NCI-H146 treated with DMSO at 0.1 percent for 48 hours (cell line): Measurements from ENCODE around the gene TMEM131.

ENCODE experiments used
- DNase-seq: peaks from one replicate; lab custom pipeline; 2025; ENCODE audit not compliant: unreplicated experiment; lab: John Stamatoyannopoulos, UW

TMEM131 gene

GRCh38 chr2:97728091-97728731, 267.5 kb downstream of the TMEM131 start:
- no peak for DNase-seq

- DNase-seq: no peak
These were observed 268.5 kb downstream of the TMEM131 start for GRCh38 chr2:97727296-97727695.

- DNase-seq: no peak
These were observed 269.3 kb downstream of the TMEM131 start for GRCh38 chr2:97726261-97727064.

DNA sequence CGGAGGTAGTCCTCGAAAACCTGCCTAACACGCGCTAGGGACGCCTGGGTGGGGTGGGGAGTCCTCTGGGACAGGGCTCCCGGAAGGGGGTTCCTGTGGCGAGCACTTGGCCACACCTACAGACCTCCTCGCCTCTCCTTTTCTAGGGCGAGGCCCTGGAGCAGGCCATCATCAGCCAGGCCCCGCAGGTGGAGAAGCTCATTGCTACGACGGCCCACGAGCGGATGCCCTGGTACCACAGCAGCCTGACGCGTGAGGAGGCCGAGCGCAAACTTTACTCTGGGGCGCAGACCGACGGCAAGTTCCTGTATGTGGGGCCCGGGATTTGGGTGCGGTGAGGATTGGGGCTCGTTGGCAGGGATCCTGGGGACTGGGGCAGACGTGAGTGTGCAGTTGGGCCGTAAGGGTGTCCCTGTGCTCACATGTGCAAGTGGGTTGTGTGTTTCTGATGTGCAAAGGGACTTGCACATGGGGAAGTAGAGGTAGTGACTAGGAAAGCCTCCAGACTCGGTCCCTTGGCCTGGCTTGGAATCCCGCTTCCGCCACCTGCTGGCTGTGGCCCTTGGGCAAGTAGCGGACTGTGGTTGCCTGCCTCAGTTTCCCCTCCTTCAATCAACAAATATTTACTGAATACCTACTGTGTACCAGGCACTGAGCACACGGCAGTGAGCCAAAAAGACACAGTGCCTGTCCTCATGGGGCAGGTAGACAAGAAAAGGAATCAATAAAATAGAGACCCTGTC, 270.6 kb downstream of the TMEM131 start:
- no peak for DNase-seq

GRCh38 chr2:97724501-97724900, 271.2 kb downstream of the TMEM131 start:
- no peak for DNase-seq

DNA sequence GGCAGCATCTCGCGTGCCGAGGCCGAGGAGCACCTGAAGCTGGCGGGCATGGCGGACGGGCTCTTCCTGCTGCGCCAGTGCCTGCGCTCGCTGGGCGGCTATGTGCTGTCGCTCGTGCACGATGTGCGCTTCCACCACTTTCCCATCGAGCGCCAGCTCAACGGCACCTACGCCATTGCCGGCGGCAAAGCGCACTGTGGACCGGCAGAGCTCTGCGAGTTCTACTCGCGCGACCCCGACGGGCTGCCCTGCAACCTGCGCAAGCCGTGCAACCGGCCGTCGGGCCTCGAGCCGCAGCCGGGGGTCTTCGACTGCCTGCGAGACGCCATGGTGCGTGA, 271.7 kb downstream of the TMEM131 start:
- no peak for DNase-seq

DNA sequence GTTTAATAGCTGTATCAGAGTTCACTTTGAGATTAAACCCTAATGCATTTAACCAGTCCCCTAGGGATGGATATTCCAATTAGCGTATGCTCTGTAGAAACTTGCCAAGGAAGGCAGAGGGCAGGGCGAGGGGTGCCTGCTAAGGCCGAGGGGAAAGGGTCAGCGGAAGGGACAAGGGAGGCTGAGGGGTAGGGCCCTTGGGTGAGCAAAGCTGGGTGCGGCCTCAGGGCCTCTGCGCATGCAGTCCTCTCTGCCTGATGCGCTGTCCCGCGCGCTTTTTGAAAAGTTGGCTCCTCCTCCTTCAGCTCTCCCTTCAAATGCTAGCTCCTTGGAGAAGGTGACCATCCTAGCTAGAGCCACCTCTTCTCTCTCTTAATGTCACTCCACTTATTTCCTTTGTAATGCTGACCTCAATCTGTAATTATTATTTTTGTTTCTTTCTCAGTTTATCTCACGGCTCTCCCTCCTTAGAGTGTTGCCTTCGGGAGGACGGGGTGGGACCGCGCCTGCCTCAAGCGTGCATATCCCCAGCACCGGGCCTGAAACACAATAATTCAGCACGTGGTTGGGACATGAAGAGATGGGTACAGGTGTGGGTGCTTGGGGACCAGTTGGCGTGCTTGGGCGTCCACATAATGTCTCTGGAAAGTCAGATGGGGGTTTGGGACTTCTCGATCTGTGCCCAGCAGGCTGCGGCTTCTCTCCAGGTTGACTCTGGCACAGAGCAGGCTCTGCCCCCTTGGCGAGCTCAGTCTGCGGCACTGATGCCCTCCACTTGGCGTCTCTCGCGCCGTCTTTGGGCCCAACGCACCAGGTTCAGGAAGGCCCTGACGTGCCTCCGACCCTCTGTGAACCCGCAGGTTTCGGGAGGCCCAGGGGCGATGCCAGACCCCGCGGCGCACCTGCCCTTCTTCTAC, 272.3 kb downstream of the TMEM131 start:
- DNase-seq: no peak

- no peak for DNase-seq
These were observed 273.5 kb downstream of the TMEM131 start for GRCh38 chr2:97722227-97722626.

- no peak for DNase-seq
These were observed 275.0 kb downstream of the TMEM131 start for GRCh38 chr2:97720746-97721145.

DNA sequence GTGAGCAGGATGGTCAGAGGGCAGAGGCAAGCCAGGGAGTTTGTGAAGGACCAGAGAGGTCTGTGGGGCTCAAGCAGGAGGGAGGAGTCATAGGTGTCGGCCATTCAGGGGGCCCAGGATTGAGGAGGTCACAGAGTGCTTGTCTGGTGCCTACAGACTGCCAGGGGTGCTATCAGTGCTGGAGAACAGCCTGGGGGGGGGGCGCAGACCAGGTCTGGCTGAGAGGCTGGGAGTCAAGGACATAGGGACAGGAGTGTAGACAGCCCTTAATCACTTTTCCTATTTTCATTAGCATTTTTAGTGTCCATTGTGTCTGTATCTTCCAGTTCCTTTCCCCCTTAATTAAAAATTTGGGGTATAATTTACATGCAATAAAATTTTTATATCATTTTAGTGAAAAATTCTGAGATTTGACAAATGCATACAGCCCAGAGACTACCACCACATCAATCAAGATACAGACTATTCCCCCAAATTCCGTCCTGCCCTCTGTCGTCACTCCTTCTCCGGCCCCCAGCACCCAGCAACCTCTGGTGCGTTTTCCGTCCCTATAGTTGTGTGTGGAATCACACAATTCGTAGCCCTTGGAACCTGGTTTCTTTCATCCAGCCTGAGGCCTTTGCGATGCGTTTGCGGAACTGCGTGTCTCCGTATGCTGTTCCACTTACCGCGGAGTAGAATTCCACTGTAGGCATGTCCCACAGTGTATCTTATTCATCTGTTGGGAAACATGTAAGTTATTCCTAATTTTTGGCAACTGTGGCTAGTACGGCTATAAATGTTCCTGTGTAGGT, 276.2 kb downstream of the TMEM131 start:
- no peak for DNase-seq

DNA sequence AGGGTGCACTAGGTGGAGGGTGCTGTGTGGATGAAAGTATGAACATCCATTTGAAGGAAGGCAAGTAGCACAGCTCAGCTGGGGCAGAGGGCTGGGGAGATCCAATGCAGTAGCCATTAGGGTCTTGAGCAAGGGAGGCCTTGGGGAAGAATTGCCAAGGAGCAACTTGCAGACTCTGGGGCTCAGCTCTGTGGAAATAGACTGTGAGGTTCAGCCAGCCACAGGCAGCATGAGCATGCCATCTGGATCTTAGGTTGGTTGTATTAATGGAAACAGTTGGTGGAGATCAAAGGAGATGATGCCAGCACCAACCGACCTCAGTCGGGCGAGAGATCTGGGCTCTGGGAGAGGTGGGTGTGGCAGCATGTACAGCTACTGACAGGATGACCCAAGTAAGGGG, 276.8 kb downstream of the TMEM131 start:
- DNase-seq: no peak

DNA sequence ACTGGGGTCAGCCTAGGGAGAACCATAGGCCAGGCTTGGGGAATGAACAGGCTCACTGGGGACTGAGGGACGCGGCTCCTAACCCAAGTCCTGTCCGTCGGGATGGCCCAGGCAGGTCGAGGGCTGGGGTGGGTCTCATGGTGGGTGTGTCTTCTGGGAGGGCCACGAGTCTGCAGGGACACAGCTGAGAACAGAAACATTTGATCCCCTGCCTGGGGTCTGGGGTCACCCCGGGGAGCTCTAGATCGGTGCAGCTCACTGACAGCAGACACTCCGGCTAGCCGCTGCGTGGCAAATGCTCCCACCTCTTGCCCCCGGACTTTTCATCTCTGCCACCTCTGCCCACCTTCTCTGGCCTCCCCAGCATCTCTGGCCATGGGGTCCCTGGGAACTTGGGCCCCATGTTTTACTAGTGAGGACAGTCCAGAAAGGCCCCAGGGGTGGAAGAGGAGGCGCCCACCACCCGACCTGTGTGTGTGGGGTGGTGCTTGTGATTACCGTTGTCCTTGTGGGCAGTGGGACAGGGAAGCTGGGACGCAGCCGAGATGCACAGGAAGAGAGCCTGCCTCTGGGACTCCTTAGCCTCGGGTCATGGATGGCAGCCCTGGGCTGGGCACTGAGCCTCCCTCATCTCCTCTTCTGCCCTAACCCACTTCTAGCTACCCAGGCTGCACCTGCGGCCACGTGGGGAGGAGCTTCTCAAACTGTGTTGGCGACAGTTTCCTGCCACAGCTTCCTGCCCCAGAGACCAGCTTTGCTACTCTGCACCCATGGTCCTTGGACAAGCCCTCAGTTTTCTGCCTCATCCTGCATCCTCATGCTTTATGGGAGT, 277.5 kb downstream of the TMEM131 start:
- DNase-seq: no peak

DNA sequence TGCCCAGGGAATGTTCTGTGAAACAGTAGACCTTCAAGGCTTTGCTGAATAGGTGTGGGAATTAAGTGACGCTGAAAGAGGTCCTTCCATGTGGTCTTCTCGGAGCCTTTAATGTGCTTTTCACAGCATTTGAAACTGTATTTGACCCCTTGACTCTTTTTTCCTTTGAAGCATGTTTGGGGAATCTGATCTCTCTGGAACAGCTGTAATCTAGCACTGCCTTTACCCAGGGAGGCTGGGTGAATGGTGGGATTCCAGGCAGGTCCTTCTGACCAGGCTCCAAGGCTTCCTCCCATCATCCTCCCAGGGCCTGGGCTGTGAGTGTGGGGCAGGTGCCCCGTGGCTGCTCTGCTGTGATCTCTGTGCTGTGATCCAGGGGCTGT, 278.1 kb downstream of the TMEM131 start:
- no peak for DNase-seq

- DNase-seq: no peak
These were observed 278.8 kb downstream of the TMEM131 start for GRCh38 chr2:97716695-97717612.

- no peak for DNase-seq
These were observed 279.6 kb downstream of the TMEM131 start for GRCh38 chr2:97715951-97716694.

DNA sequence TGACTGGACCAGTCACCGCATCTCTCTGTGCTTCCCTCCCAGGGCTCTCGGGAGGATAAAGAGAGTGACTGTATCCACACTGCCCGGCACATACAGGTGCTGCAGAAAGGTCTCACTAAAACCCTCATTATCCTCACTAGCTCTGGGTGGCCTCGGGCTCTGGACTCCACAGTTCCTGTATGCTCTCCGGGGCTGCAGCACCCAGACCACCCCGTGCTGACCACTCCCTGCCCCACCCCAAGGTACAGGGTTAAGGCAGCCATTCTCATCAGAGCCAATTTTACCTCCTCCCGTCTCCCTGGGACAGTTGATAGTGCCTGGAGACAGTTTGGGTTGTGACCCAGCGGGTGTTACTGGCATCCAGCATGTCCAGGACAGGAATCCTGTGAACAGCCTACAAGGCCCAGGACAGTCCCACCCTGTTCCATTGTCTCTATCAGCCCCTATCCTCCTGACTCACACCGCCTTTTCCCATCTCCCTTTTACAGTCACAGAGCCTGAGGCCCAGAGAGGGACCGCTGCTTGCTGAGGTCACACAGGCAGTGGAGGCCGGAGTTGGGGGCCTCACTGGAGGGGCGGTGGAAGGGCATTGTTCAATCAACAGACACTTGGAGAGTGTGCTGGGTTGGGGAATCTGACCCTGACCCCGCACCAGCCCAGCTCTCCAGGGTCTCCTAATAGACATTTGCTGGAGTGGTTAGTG, 280.6 kb downstream of the TMEM131 start:
- no peak for DNase-seq
